IMR-90 (cell line): ENCODE data around the gene NET1. TPM values are rescaled to one million over a fixed set of nuclear protein-coding genes. Genes with fewer than 3 reads are reported as not detected.

Source experiments
- ATAC-seq: fragments of 200-7000 bp; cut with Tn5 transposase; 2 replicates; pipeline ENCODE4 v1.9.1; 2020; ENCODE audit warnings: low read depth, mild to moderate bottlenecking, moderate library complexity
- BruUV-seq: library from RNA; stranded (reverse); fragments of 400-500 nt; replicated peaks from 2 replicates; lab custom pipeline; 2021; lab: Mats Ljungman, UMichigan
- CTCF ChIA-PET: fragments of 300-600 bp; formaldehyde crosslinking; extraction: SDS; loops from one replicate; lab custom pipeline; 2021; ENCODE audit warnings: antibody characterized with exemption; lab: Yijun Ruan, JAX
- POLR2A ChIA-PET: fragments of 300-600 bp; sonication (Branson Sonifier 250); formaldehyde crosslinking; loops from one replicate; lab custom pipeline; 2022; ENCODE audit warnings: antibody characterized with exemption; ENCODE audit not compliant: unreplicated experiment; lab: Charles Lee
- DNase-seq: peaks from one replicate; pipeline ENCODE4 v3.0.0; 2013
- H2AFZ ChIP-seq: replicated peaks from 2 replicates; pipeline ENCODE3; 2013; ENCODE audit warnings: low read length, mild to moderate bottlenecking; ENCODE audit not compliant: poor library complexity
- H2AK5ac ChIP-seq: 2 replicates; pipeline ENCODE4 v1.6.1; 2013; ENCODE audit warnings: low read depth, low read length, inconsistent platforms
- H2AK9ac ChIP-seq: replicated peaks from 2 replicates; pipeline ENCODE3; 2013; ENCODE audit warnings: mild to moderate bottlenecking, low read depth, low read length, moderate library complexity; ENCODE audit not compliant: poor library complexity
- H2BK120ac ChIP-seq: 2 replicates; pipeline ENCODE4 v1.6.1; 2013; ENCODE audit warnings: low read depth, low read length, inconsistent platforms
- H2BK15ac ChIP-seq: 3 replicates; pipeline ENCODE4 v1.6.1; 2013; ENCODE audit warnings: low read depth, low read length, inconsistent platforms
- H2BK20ac ChIP-seq: 2 replicates; pipeline ENCODE4 v1.6.1; 2013; ENCODE audit warnings: low read depth, mild to moderate bottlenecking, inconsistent platforms, low read length, moderate library complexity
- H2BK5ac ChIP-seq: 2 replicates; pipeline ENCODE4 v1.6.1; 2013; ENCODE audit warnings: mild to moderate bottlenecking, low read depth, low read length, inconsistent platforms; ENCODE audit not compliant: poor library complexity, severe bottlenecking
- H3K14ac ChIP-seq: replicated peaks from 2 replicates; pipeline ENCODE4 v1.6.1; 2013; ENCODE audit warnings: low read depth, low read length, inconsistent platforms
- H3K18ac ChIP-seq: 2 replicates; pipeline ENCODE4 v1.6.1; 2013; ENCODE audit warnings: low read depth, low read length, control low read depth
- H3K23ac ChIP-seq: 2 replicates; pipeline ENCODE4 v1.6.1; 2013; ENCODE audit warnings: low read depth, low read length, inconsistent platforms
- H3K27ac ChIP-seq: 2 replicates; pipeline ENCODE4 v1.5.1; 2013; ENCODE audit warnings: mild to moderate bottlenecking, control low read depth, low read length; ENCODE audit not compliant: insufficient read depth
- H3K27me3 ChIP-seq: 2 replicates; pipeline ENCODE4 v1.6.1; 2013; ENCODE audit warnings: low read length; ENCODE audit not compliant: control insufficient read depth, insufficient read depth
- H3K36me3 ChIP-seq: 2 replicates; pipeline ENCODE4 v1.6.1; 2013; ENCODE audit warnings: low read length, mixed read lengths; ENCODE audit not compliant: control insufficient read depth, insufficient read depth
- H3K4ac ChIP-seq: 2 replicates; pipeline ENCODE4 v1.6.1; 2013; ENCODE audit warnings: low read depth, low read length, inconsistent platforms
- H3K4me1 ChIP-seq: 2 replicates; pipeline ENCODE4 v1.6.1; 2013; ENCODE audit warnings: low read length, mixed read lengths; ENCODE audit not compliant: control insufficient read depth, insufficient read depth
- H3K4me2 ChIP-seq: 2 replicates; pipeline ENCODE4 v1.6.1; 2013; ENCODE audit warnings: low read depth, mild to moderate bottlenecking, control low read depth, low read length, moderate library complexity
- H3K4me3 ChIP-seq: 2 replicates; pipeline ENCODE4 v1.5.1; 2013; ENCODE audit warnings: low read depth, mild to moderate bottlenecking, control low read depth, low read length, moderate library complexity; ENCODE audit not compliant: insufficient read depth
- H3K56ac ChIP-seq: 2 replicates; pipeline ENCODE4 v1.6.1; 2013; ENCODE audit warnings: low read length, inconsistent platforms; ENCODE audit not compliant: insufficient read depth; ENCODE audit errors: extremely low read depth
- H3K79me1 ChIP-seq, 2 experiments: 2 replicates each; pipeline ENCODE4 v1.6.1; 2013; ENCODE audit warnings: low read length in 2 of 2, inconsistent platforms in 1 of 2, low read depth in 1 of 2
- H3K9ac ChIP-seq: 2 replicates; pipeline ENCODE4 v1.6.1; 2013; ENCODE audit warnings: low read depth, low read length, control low read depth
- H3K9me1 ChIP-seq: 2 replicates; pipeline ENCODE4 v1.6.1; 2013; ENCODE audit warnings: low read length, inconsistent platforms; ENCODE audit not compliant: insufficient read depth
- H3K9me3 ChIP-seq: 2 replicates; pipeline ENCODE4 v1.6.1; 2013; ENCODE audit warnings: low read length; ENCODE audit not compliant: control insufficient read depth, insufficient read depth
- H4K20me1 ChIP-seq: 2 replicates; pipeline ENCODE4 v1.6.1; 2013; ENCODE audit warnings: low read length, inconsistent platforms; ENCODE audit not compliant: insufficient read depth
- H4K5ac ChIP-seq: 2 replicates; pipeline ENCODE4 v1.6.1; 2013; ENCODE audit warnings: mild to moderate bottlenecking, low read depth, low read length, control low read depth
- H4K8ac ChIP-seq, 2 experiments: 2 replicates each; pipeline ENCODE4 v1.6.1; 2013; ENCODE audit warnings: low read depth in 2 of 2, low read length in 2 of 2, control low read depth in 1 of 2, inconsistent platforms in 1 of 2
- H4K91ac ChIP-seq: 2 replicates; pipeline ENCODE4 v1.6.1; 2013; ENCODE audit warnings: low read depth, low read length, inconsistent platforms; ENCODE audit not compliant: insufficient read depth
- CTCF ChIP-seq: conservative IDR thresholded peaks from 2 replicates; pipeline ENCODE4 v1.5.1; 2012; ENCODE audit warnings: mild to moderate bottlenecking, low read depth, low read length, improper control_type of control experiment
- ELK1 ChIP-seq: fragments of 150-350 bp; IDR thresholded peaks from 2 replicates; pipeline ENCODE4 v1.6.1; 2016; ENCODE audit warnings: low read depth, mild to moderate bottlenecking, low read length, moderate library complexity, borderline replicate concordance
- FOS ChIP-seq: fragments of 150-350 bp; IDR thresholded peaks from 2 replicates; pipeline ENCODE4 v1.6.1; 2016; ENCODE audit warnings: low read depth, low read length
- MAFK ChIP-seq: IDR thresholded peaks from 2 replicates; pipeline ENCODE4 v1.6.1; 2012; ENCODE audit warnings: low read depth, low read length, improper control_type of control experiment
- SMC3 ChIP-seq: fragments of 150-350 bp; IDR thresholded peaks from 2 replicates; pipeline ENCODE4 v1.6.1; 2016; ENCODE audit warnings: low read depth, mild to moderate bottlenecking, antibody characterized with exemption, low read length, moderate library complexity
- WGBS, 2 experiments: methylation state at CpG; one replicate each; pipeline versions ENCODE4 v1.1.5 to v1.1.7; 2013; ENCODE audit warnings: missing lambda C conversion rate in 2 of 2; ENCODE audit not compliant: insufficient read length in 1 of 2; ENCODE audit errors: extremely low coverage in 2 of 2; 5-methylcytosine and 5-hydroxymethylcytosine counted together
- dilution Hi-C: fragments of 300-500 bp; cut with HindIII; formaldehyde crosslinking; loops from one replicate; pipeline ENCODE4 v1.14.3; 2018; ENCODE audit warnings: low sequenced_read_pairs; ENCODE audit not compliant: unreplicated experiment
- in situ Hi-C: fragments of 300-500 bp; cut with MboI; formaldehyde crosslinking; loops from 3 replicates; pipeline ENCODE4 v1.14.3; 2019; ENCODE audit warnings: low sequenced_read_pairs, inconsistent platforms, mixed read lengths
- intact Hi-C: fragments of 100-400 bp; cut with micrococcal nuclease; formaldehyde crosslinking; loops from 2 replicates; pipeline ENCODE4 v1.10.0; 2022
- polyA plus RNA-seq, 3 experiments: library from polyadenylated mRNA; depleted of rRNA; stranded (reverse); fragments of >200 nt; gene quantifications; 2 replicates each; pipeline ENCODE4 v1.2.3, GENCODE V29; 2012; ENCODE audit warnings: low replicate concordance in 1 of 3
- total RNA-seq: library from RNA; depleted of rRNA; stranded (reverse); fragments of >200 nt; gene quantifications from 2 replicates; pipeline ENCODE4 v1.2.3, GENCODE V29; 2012

The NET1 gene
- total and polyA plus RNA-seq, 2 of the 4 experiments (the other 2 are of a cell fraction) = 20.0 to 54.7 TPM

- POLR2A ChIA-PET = no interaction called here
- in situ Hi-C loops (no loop called here), dilution Hi-C loops (no loop called here), intact Hi-C loops (no loop called here)
- no peak overlapping the region for H3K18ac ChIP-seq
- no peak overlapping the region for H3K4me3 ChIP-seq
- H3K4ac ChIP-seq = no peak overlapping the region
- H3K4me2 ChIP-seq = no peak overlapping the region
- peaks cover 6% of the 10 kb centered on the region for H3K9me3 ChIP-seq
- ATAC-seq (no peak), DNase-seq (no peak)
- no peak overlapping the region for H2BK20ac ChIP-seq
- CTCF ChIA-PET = no interaction called here
- no peak overlapping the region for H3K27ac ChIP-seq
- H2AK9ac ChIP-seq = no peak overlapping the region
- no peaks in the 10 kb centered on the region for H3K9me1 ChIP-seq
- H3K23ac ChIP-seq = no peak overlapping the region
- no peak for TF ChIP-seq FOS
- TF ChIP-seq MAFK = no peak
- no peak for TF ChIP-seq ELK1
- no peak for TF ChIP-seq CTCF
- no peak for TF ChIP-seq SMC3
- WGBS, 2 experiments = no CpG with 5 or more reads among the region's 18 CpGs
- no peak overlapping the region for H4K91ac ChIP-seq
- no peaks in the 10 kb centered on the region for H3K79me1 ChIP-seq
- H2BK5ac ChIP-seq = no peak overlapping the region
- H3K9ac ChIP-seq = no peak overlapping the region
- H4K5ac ChIP-seq = no peak overlapping the region
- H3K56ac ChIP-seq = no peak overlapping the region
- H4K20me1 ChIP-seq = no peaks in the 10 kb centered on the region
- no peaks in the 10 kb centered on the region for H3K36me3 ChIP-seq
- no peak overlapping the region for H4K8ac ChIP-seq
- peaks cover 6% of the 10 kb centered on the region for H3K27me3 ChIP-seq
- H2AFZ ChIP-seq = no peak overlapping the region
- H3K4me1 ChIP-seq = no peaks in the 10 kb centered on the region
- H3K14ac ChIP-seq = no peak overlapping the region
- H2AK5ac ChIP-seq = no peak overlapping the region
- no TSS peak for BruUV-seq
- no peak overlapping the region for H2BK120ac ChIP-seq
- H2BK15ac ChIP-seq = no peak overlapping the region
These were observed 17.2 kb upstream of the NET1 start for GRCh38 chr10:5395168-5395567.
